K562 (cell line): Measurements from ENCODE around the gene GIGYF1. TPM values are rescaled to one million over a fixed set of nuclear protein-coding genes. Genes with fewer than 3 reads are reported as not detected.
A peak's percentile ranks its signal among the peaks of the same experiment; 100 is the strongest.

ENCODE experiments used
- CC2D1A ChIP-seq: fragments of 450-650 bp; IDR thresholded peaks from 2 replicates; pipeline ENCODE4 v1.6.1; 2017; ENCODE audit warnings: mild to moderate bottlenecking
- CSDE1 ChIP-seq, 2 experiments: fragments of 450-650 bp; IDR thresholded peaks; 2 replicates each; pipeline ENCODE4 v1.6.1; 2016; ENCODE audit warnings: mild to moderate bottlenecking in 1 of 2
- FOXK1 ChIP-seq: sonication (generic); formaldehyde crosslinking; IDR thresholded peaks from 2 replicates; pipeline ENCODE4 v1.8.0; 2022; ENCODE audit warnings: missing genetic modification reagents, mild to moderate bottlenecking, borderline replicate concordance
- FOXK2 ChIP-seq, 2 experiments: fragments of 450-650 bp; IDR thresholded peaks in 1 of 2; conservative IDR thresholded peaks in 1 of 2; 2 replicates each; pipeline ENCODE4 v1.6.1; 2016; ENCODE audit warnings: low read depth in 2 of 2, mild to moderate bottlenecking in 1 of 2
- ILF3 ChIP-seq: fragments of 450-650 bp; IDR thresholded peaks from 2 replicates; pipeline ENCODE4 v1.6.1; 2018; ENCODE audit warnings: antibody characterized with exemption, mild to moderate bottlenecking, moderate library complexity, borderline replicate concordance
- JUNB ChIP-seq: fragments of 450-650 bp; formaldehyde crosslinking; conservative IDR thresholded peaks from 2 replicates; pipeline ENCODE4 v1.4.0; 2020; ENCODE audit warnings: mild to moderate bottlenecking
- KDM1A ChIP-seq, 2 experiments: fragments of 450-650 bp; IDR thresholded peaks; 2 replicates each; pipeline ENCODE4 v1.6.1; 2016; ENCODE audit warnings: mild to moderate bottlenecking in 2 of 2
- KLF6 ChIP-seq: fragments of 250-450 bp; sonication (Bioruptor Pico); IDR thresholded peaks from 2 replicates; pipeline ENCODE4 v1.4.0; 2020; ENCODE audit warnings: mild to moderate bottlenecking, moderate library complexity, borderline replicate concordance
- MEIS2 ChIP-seq: fragments of 450-650 bp; IDR thresholded peaks from 2 replicates; pipeline ENCODE4 v1.6.1; 2014; ENCODE audit warnings: mild to moderate bottlenecking; ENCODE audit not compliant: partially characterized antibody
- RBM14 ChIP-seq: fragments of 200-400 bp; formaldehyde crosslinking; IDR thresholded peaks from 2 replicates; pipeline ENCODE4 v1.6.1; 2018; ENCODE audit warnings: low read depth, mild to moderate bottlenecking, low read length, moderate library complexity, borderline replicate concordance; ENCODE audit not compliant: insufficient read depth
- TARDBP ChIP-seq: fragments of 450-650 bp; IDR thresholded peaks from 2 replicates; pipeline ENCODE4 v1.6.1; 2016
- TCF3 ChIP-seq: sonication (generic); formaldehyde crosslinking; IDR thresholded peaks from 2 replicates; pipeline ENCODE4 v1.4.0; 2020; ENCODE audit warnings: mild to moderate bottlenecking, missing genetic modification reagents
- TEAD1 ChIP-seq, 2 experiments: fragments of 450-650 bp in 1 of 2; sonication (generic) in 1 of 2; formaldehyde crosslinking; IDR thresholded peaks; 2 replicates each; pipeline versions ENCODE4 v1.4.0 to v1.8.0; 2020 to 2022; ENCODE audit warnings: mild to moderate bottlenecking in 2 of 2, missing genetic modification reagents in 1 of 2
- XRCC3 ChIP-seq: fragments of 450-650 bp; IDR thresholded peaks from 2 replicates; pipeline ENCODE4 v1.6.1; 2017; ENCODE audit warnings: mild to moderate bottlenecking, moderate library complexity
- ZBTB34 ChIP-seq: fragments of 250-450 bp; sonication (Bioruptor Pico); IDR thresholded peaks from 2 replicates; pipeline ENCODE4 v1.8.0; 2021; ENCODE audit warnings: mild to moderate bottlenecking, moderate library complexity
- ZBTB49 ChIP-seq: sonication (generic); formaldehyde crosslinking; IDR thresholded peaks from 2 replicates; pipeline ENCODE4 v1.8.0; 2022; ENCODE audit warnings: missing genetic modification reagents, mild to moderate bottlenecking, borderline replicate concordance
- ZBTB7A ChIP-seq: IDR thresholded peaks from 2 replicates; pipeline ENCODE4 v1.6.1; 2011; ENCODE audit warnings: low read depth, mild to moderate bottlenecking, low read length, moderate library complexity, borderline replicate concordance; ENCODE audit not compliant: control insufficient read depth
- ZNF316 ChIP-seq: fragments of 450-650 bp; IDR thresholded peaks from 2 replicates; pipeline ENCODE4 v1.6.1; 2016
- ZNF551 ChIP-seq: fragments of 250-450 bp; sonication (Bioruptor Pico); IDR thresholded peaks from 2 replicates; pipeline ENCODE4 v1.5.0; 2021; ENCODE audit warnings: mild to moderate bottlenecking, moderate library complexity
- ZNF699 ChIP-seq: fragments of 250-450 bp; sonication (Bioruptor Pico); IDR thresholded peaks from 2 replicates; pipeline ENCODE4 v1.8.0; 2021; ENCODE audit warnings: mild to moderate bottlenecking, moderate library complexity; ENCODE audit not compliant: insufficient replicate concordance
- ZNF740 ChIP-seq, 3 experiments: fragments of 200-800 bp in 1 of 3; sonication (Bioruptor generic) in 1 of 3; sonication (generic) in 1 of 3; formaldehyde crosslinking in 1 of 3; IDR thresholded peaks; 2 replicates each; pipeline versions ENCODE4 v1.6.1 to v1.8.0; 2016 to 2022; ENCODE audit warnings: mild to moderate bottlenecking in 2 of 3, missing compliant biosample characterization in 2 of 3, missing genetic modification characterization in 2 of 3, missing genetic modification reagents in 1 of 3
- polyA plus RNA-seq, 8 experiments: library from polyadenylated mRNA; depleted of rRNA in 4 of 8; stranded (reverse) in 5 of 8; unstranded in 3 of 8; fragments of >200 nt; fragmentation: Nextera tagmentation in 2 of 8; fragmentation: Illumina TruSeq in 1 of 8; extraction: Ambion mirVana in 2 of 8; extraction: Trizol in 1 of 8; gene quantifications; 2 replicates each; pipeline versions ENCODE4 v1.2.1 to v1.2.3, GENCODE V29; 2011 to 2014; ENCODE audit warnings: inconsistent platforms in 1 of 8, missing spikeins in 1 of 8
- total RNA-seq, 7 experiments: library from RNA; depleted of rRNA in 6 of 7; stranded (reverse); fragments of >200 nt in 6 of 7; fragmentation: Illumina TruSeq in 2 of 7; extraction: Trizol in 2 of 7; gene quantifications; 2 replicates each; pipeline versions ENCODE4 v1.2.1 to v1.2.3, GENCODE V29; 2011 to 2021; ENCODE audit warnings: low replicate concordance in 1 of 7

Gene GIGYF1
- total and polyA plus RNA-seq, 9 of the 15 experiments (the other 6 are each of a cell fraction or from before 2014, with no cell fraction given) = 0.56 to 76.2 (median 16.8) TPM

- TF ChIP-seq CC2D1A = peak; percentile 94
- peak; percentile 10 to 84; a peak in 2 of 4 replicates for TF ChIP-seq TEAD1 (CRISPR knock-in tag; IDR thresholded peaks at IDR 0.05)
- TF ChIP-seq KDM1A (IDR thresholded peaks at IDR 0.05) = peak; percentile 85 to 88
- TF ChIP-seq FOXK1 (CRISPR knock-in tag) = no peak
- TF ChIP-seq JUNB (CRISPR knock-in tag) = no peak
- TF ChIP-seq ZNF699 (CRISPR knock-in tag) = no peak
- TF ChIP-seq ZBTB49 = no peak
- TF ChIP-seq ILF3 = no peak
- TF ChIP-seq KLF6 (CRISPR knock-in tag) = peak; percentile 69; the same call in 1 of the 2 replicates
- TF ChIP-seq ZNF740 (CRISPR knock-in tag; IDR thresholded peaks at IDR 0.05) = no peak
- TF ChIP-seq ZNF740 (tag; IDR thresholded peaks at IDR 0.05) = no peak
- TF ChIP-seq CSDE1 (IDR thresholded peaks at IDR 0.05) = no peak
- TF ChIP-seq RBM14 = no peak
- TF ChIP-seq ZNF551 (CRISPR knock-in tag) = no peak
- TF ChIP-seq MEIS2 = peak; percentile 46
- 0 out of 2 replicates have a peak, but pooled peaks have one; percentile 24 for TF ChIP-seq TARDBP
- no peak for TF ChIP-seq ZBTB34 (CRISPR knock-in tag)
- TF ChIP-seq FOXK2 (conservative IDR thresholded peaks at IDR 0.05 in 1 of 2, IDR thresholded peaks at IDR 0.05 in 1 of 2; ENCODE audit: low read depth in 2 of 2) = no peak
- peak; percentile 98 for TF ChIP-seq ZBTB7A
- no peak for TF ChIP-seq ZNF316
- no peak for TF ChIP-seq XRCC3
- TF ChIP-seq TCF3 = peak; percentile 98
Measured at GRCh38 chr7:100641463-100641859, 52.6 kb downstream of the GIGYF1 start, which contains the start of gene TFR2 (continued).
